ENCODE measurements around the gene MXD1. TPM values are rescaled to one million over a fixed set of nuclear protein-coding genes. Genes with fewer than 3 reads are reported as not detected.
A peak's percentile ranks its signal among the peaks of the same experiment; 100 is the strongest.

Gene MXD1
- total and polyA plus RNA-seq, 9 of the 15 experiments (the other 6 are each of a cell fraction or from before 2014, with no cell fraction given) = 6.7 to 35.9 (median 11.0) TPM

DNA sequence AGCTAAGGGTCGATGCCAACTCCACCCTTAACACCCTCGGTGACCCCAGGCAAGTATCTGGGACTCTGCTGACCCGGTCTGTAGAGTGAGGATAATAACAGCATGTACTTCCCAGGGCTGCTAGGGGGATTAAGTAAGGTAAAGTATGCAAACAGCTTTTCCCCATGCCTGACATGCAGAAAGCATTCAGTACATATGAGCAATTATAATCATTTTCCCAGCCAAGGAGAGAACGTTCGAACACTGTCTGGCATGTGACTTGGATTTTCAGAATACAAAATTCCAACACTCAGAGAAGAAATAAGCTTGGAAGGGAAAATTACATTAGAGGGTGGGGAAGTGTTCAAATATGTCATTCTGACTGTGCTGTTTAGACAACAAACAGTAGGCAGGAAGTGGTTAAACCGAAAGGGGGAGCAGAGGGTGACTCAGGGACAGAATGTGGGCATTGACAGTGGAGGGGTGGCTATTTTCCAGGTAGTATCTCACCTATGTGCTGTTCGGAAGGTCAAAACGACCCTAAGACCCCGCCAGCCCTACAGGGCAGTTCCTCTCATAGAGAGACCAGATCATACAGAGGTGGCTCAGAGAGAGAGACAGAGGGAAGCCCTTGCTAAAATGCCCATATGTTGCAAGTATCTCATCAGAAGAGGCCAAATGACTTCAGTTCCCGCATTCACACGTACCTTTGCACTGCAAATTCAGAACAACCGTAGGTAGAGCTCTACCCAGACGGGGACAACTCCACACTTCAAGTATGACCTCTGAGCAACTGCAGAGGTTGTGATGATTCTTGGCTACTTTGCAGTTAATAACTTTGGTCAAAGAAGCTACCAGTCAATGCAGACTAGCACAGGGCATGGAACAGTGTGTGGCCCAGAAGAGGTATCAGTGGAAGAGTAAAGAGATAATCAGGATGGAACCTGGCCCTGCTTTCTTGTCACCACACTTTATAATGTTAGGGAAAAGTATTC is 31.7 kb downstream of the MXD1 start:
- peak; percentile 88 for FAIRE-seq
- H3K4me3 ChIP-seq = no peak overlapping the region
- TF ChIP-seq POU5F1 (IDR thresholded peaks at IDR 0.05; ENCODE audit: borderline replicate concordance, low read depth, low read length, partially characterized antibody) = no peak
- no peak for TF ChIP-seq CUX1 (CRISPR knock-in tag; IDR thresholded peaks at IDR 0.05)
- no peak for TF ChIP-seq TAF15 (IDR thresholded peaks at IDR 0.05; ENCODE audit: low read depth, low read length)
- peak; percentile 30; the same call in 1 of the 2 replicates for TF ChIP-seq MTA2 (IDR thresholded peaks at IDR 0.05; ENCODE audit: low read depth)
- TF ChIP-seq TAF9B (IDR thresholded peaks at IDR 0.05; ENCODE audit: partially characterized antibody) = no peak
- TF ChIP-seq RBM14 (IDR thresholded peaks at IDR 0.05; ENCODE audit: borderline replicate concordance, insufficient read depth, low read depth, low read length) = no peak
- TF ChIP-seq, protein P1, sequence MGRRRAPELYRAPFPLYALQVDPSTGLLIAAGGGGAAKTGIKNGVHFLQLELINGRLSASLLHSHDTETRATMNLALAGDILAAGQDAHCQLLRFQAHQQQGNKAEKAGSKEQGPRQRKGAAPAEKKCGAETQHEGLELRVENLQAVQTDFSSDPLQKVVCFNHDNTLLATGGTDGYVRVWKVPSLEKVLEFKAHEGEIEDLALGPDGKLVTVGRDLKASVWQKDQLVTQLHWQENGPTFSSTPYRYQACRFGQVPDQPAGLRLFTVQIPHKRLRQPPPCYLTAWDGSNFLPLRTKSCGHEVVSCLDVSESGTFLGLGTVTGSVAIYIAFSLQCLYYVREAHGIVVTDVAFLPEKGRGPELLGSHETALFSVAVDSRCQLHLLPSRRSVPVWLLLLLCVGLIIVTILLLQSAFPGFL (CRISPR knock-in tag; IDR thresholded peaks at IDR 0.05) = no peak
- TF ChIP-seq ZNF175 (CRISPR knock-in tag; IDR thresholded peaks at IDR 0.05; ENCODE audit: low read depth) = peak; percentile 56; the same call in 1 of the 2 replicates
- TF ChIP-seq SPI1 (IDR thresholded peaks at IDR 0.05; ENCODE audit: borderline replicate concordance, low read depth, low read length) = peak; percentile 70; the same call in 1 of the 2 replicates
- peak; percentile 63; the same call in 1 of the 2 replicates for TF ChIP-seq ZEB2 (IDR thresholded peaks at IDR 0.05)
- TF ChIP-seq RBM39 (optimal IDR thresholded peaks at IDR 0.05; ENCODE audit: low read depth, low read length) = no peak
- peak; percentile 79 for TF ChIP-seq BRD9 (IDR thresholded peaks at IDR 0.05; ENCODE audit: low read depth, partially characterized antibody)

More for the DNA sequence above, 31.7 kb downstream of the MXD1 start:
- in situ Hi-C loops (cut with MboI) (no loop called here), intact Hi-C loops (cut with micrococcal nuclease) (no loop called here)
- Histone ChIP-seq H3K4me2 (ENCODE audit: insufficient read depth, low read length) (peak overlapping the region; percentile 20), H3K27ac (ENCODE audit: extremely low read depth, low read depth, low read length) (peak overlapping the region; percentile 54), H3K27me3 (ENCODE audit: control insufficient read depth in 2 of 2, insufficient read depth in 2 of 2, low read length in 2 of 2) (no peaks in the 10 kb centered on the region), H3K4me1 (replicated peaks in 1 of 2; ENCODE audit: control insufficient read depth in 2 of 2, insufficient read depth in 2 of 2, low read length in 2 of 2) (peaks cover 21 to 44% of the 10 kb centered on the region in 2 experiments), H3K9ac (ENCODE audit: insufficient read depth in 1 of 2, low read depth in 2 of 2, low read length in 2 of 2) (peak overlapping the region; percentile 56; a peak in 3 of 4 replicates), H2AFZ (ENCODE audit: low read depth, low read length) (peak overlapping the region; percentile 89), H4K20me1 (replicated peaks; ENCODE audit: control insufficient read depth, insufficient read depth, low read length) (no peaks in the 10 kb centered on the region), H3K9me1 (ENCODE audit: control insufficient read depth, insufficient read depth, low read length) (no peaks in the 10 kb centered on the region), H3K9me3 (replicated peaks; ENCODE audit: control insufficient read depth, insufficient read depth, low read depth, low read length) (no peaks in the 10 kb centered on the region), H3K36me3 (ENCODE audit: control insufficient read depth, insufficient read depth, low read length) (peaks cover 20% of the 10 kb centered on the region; the same call in 2 of the 3 replicates), H3K79me2 (ENCODE audit: control insufficient read depth, insufficient read depth, low read length) (no peaks in the 10 kb centered on the region)
- no TSS peak for BruUV-seq (replicated peaks)
- ChIA-PET CTCF (ENCODE audit: low intra/inter-chr PET ratio) (no interaction called here), POLR2A (interaction anchor here (0.5 to 1.6 kb wide), 11 partner anchors 8 to 347 kb away, joined by 3 to 8 read pairs (median 3); partner anchors contain the start of gene SNRPG)
- ATAC-seq (peak; percentile 72), DNase-seq (ENCODE audit: extremely low read depth in 1 of 4, low spot score in 3 of 4) (peak in 2 of 4 experiments; percentile 61 to 67)
- 25% methylated on average over 13 of the region's 13 CpGs for whole genome bisulfite sequencing (ENCODE audit: insufficient coverage, low coverage, missing lambda C conversion rate)

Measured in K562 (cell line).